GM19043 (cell line): Measurements from ENCODE around the gene GNAT2.

Experiments
- ATAC-seq: cut with Tn5 transposase; IDR thresholded peaks from one replicate; pipeline ENCODE4 v1.9.1; 2021; ENCODE audit warnings: low read depth; ENCODE audit not compliant: unreplicated experiment

GNAT2 gene

DNA sequence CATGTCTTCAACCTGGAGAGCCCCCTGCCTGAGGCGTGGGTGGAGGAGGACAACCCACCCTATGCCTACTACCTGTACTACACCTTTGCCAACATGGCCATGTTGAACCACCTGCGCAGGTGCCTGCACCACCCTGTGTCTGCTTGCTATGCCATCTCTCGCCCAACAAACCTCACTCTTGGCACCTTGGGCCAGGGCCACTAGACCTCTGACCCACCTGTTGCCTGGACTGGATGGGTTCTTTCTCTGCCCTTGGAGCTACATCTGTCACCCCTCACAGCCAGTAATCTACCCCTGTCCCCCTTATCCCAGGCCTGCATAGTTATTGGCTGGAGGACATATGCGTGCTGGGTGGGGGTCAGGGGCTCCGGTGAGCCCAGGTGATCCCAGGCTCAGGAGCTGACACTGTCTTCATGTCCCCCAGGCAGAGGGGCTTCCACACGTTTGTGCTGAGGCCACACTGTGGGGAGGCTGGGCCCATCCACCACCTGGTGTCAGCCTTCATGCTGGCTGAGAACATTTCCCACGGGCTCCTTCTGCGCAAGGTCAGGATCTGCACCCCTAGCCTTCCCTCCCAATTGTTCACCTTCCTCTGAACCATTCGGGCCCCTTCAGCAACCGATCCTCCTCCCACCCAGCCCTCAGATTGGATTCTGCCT lies 10.1 kb upstream of the GNAT2 start:
- no peak for ATAC-seq

GRCh38 chr1:109628540-109629321 lies 9.3 kb upstream of the GNAT2 start:
- ATAC-seq = no peak

- no peak for ATAC-seq
Observed at GRCh38 chr1:109627692-109628399, 8.4 kb upstream of the GNAT2 start.

- ATAC-seq = no peak
Observed at GRCh38 chr1:109626682-109627408, 7.4 kb upstream of the GNAT2 start.

- ATAC-seq = no peak
Observed at GRCh38 chr1:109625601-109626560, 6.5 kb upstream of the GNAT2 start.

DNA sequence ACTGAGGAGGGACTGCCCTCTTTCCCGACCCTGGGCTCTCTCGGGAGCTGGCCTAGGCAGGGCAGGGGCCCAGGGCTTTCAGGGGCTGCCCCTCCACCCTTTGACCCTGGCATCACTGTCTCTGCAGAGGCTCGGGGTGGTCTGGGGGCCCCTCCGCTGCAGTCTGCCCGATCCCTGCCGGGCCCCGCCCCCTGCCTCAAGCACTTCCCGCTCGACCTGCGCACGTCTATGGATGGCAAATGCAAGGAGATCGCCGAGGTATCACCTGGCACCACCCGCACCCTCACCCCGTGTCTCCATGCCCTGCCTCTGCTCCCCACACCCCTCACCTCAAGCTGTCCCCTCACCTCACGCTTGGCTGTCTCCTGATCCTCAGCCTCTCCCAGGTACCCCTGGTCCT lies 5.8 kb upstream of the GNAT2 start:
- no peak for ATAC-seq

GRCh38 chr1:109624201-109625010 lies 5.0 kb upstream of the GNAT2 start:
- no peak for ATAC-seq

GRCh38 chr1:109623601-109624161 lies 4.3 kb upstream of the GNAT2 start:
- no peak for ATAC-seq

GRCh38 chr1:109622895-109623294 lies 3.5 kb upstream of the GNAT2 start:
- ATAC-seq = no peak

GRCh38 chr1:109622137-109622892 lies 2.9 kb upstream of the GNAT2 start:
- ATAC-seq = no peak

GRCh38 chr1:109621379-109622136 lies 2.1 kb upstream of the GNAT2 start:
- ATAC-seq = no peak

GRCh38 chr1:109620841-109621286 lies 1.4 kb upstream of the GNAT2 start:
- peak; percentile 78 for ATAC-seq

GRCh38 chr1:109620401-109620791 lies 980 bp upstream of the GNAT2 start:
- no peak for ATAC-seq

DNA sequence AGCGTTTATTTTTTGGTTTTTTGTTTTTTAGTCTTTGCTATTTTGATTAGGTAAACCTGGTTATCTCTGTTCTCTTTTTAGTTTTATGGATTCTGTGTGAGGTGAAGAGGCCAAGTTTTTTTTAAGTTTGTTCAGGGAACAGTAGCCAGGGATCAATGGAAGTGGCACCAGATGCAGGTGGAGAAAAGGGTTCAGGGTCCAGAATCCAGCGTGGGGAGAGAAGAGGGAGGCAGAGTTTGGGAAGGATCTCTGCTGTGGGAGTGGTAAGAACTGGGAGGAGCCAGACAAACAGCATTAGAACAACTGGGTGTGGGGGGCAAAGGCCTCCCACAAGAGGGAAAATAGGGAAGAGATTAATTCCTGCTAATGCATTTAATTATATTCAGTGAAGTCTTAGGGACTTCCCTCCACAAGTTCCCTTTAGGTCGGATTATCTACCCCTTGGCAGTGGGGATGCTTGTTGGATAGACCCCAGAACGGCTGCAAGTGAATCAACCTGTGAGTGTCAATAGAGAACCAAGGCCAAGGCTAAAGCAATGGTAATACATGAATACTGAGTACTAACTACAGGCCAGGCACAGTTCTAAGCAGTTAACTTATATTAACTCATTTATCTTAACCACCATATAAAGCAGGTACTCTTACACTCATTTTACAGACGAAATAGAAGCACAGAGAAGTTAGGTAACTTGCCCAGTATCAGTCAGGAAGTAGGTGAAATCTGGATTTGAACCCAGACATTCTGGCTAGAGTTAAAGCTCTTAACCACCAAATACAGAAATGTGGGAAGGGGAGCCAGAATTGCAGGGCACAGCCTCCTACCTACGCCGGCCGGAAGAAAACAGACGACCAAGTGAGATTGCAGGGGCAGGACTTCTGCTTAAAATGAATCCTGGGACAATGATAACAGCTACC lies 498 bp downstream of the GNAT2 start:
- no peak for ATAC-seq

DNA sequence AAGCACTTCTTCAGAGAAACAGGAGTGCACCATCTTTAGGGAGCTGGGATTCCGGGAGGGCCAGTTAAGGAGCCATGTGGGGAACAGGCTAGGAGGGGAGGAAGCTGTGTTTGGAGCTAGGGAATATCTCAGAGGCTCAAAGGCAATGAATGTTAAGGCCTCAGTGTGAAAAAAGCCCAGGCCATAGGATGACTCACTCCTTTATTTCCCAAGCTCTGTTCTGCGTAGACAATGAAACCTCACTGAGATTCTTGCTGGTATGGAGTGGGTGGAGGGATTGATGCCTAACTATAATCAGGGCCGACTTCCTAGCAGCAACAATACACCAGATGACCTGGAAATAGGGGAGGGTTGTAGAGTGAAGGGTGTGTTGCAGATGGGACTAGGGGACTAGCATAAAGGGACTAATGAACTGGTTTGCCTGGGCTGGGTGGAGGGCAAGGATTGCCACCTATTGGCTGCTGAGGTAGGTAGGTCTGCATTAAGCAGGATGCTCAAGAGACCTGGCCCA lies 2.1 kb downstream of the GNAT2 start:
- no peak for ATAC-seq

DNA sequence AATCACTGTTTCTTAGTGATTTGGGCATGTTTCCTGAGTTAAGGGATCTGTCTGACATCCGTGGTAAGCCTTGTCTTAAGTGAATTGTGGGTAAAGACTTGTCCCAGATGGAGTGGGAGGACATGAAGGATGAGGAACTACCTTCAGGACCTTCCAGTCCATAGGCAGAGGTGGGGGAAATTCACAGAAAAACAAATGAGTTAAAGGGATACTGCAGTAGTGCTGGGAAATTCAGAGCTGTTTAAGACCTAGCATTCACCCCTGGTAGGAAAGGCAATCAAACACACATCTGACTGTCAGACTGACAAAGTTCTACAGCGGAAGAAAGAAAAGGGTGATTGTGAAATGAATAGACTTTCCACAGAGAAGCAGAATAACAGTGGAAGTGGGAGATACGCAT lies 3.0 kb downstream of the GNAT2 start:
- no peak for ATAC-seq
